Measurements from ENCODE around the gene EIF2S1.

The EIF2S1 gene

DNA sequence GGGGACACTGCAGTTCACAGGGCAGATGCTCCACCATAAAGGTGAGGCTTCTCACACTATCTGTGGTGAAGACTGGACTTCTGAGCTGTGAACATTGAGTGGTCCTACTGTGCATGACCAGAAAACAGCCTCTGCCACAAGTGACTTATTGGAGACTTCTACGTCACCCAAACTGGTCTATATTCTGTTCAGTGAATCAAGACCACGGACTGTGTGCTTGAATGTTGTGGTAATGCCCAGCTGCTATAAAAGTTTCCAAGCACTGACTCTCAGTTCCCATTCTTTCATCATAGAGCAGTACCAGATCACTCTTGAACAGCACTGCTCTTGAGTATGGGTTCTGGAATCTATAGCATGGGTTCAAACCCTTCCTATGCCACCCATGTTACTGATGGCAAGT is 56.7 kb downstream of the EIF2S1 start:
- TF ChIP-seq CTCF (IDR thresholded peaks at IDR 0.05; ENCODE audit: extremely low read depth, insufficient read depth, missing control alignments) = no peak
- no peak for DNase-seq (ENCODE audit: low spot score)
- in situ Hi-C loops (cut with MboI; ENCODE audit: low pct_unique_long_range_greater_than_20kb, low sequenced_read_pairs, unreplicated experiment) = no loop called here

- DNase-seq (ENCODE audit: low spot score) = no peak
- in situ Hi-C loops (cut with MboI; ENCODE audit: low pct_unique_long_range_greater_than_20kb, low sequenced_read_pairs, unreplicated experiment) = no loop called here
- no peak for TF ChIP-seq CTCF (IDR thresholded peaks at IDR 0.05; ENCODE audit: extremely low read depth, insufficient read depth, missing control alignments)
Observed at GRCh38 chr14:67417633-67418032, 57.5 kb downstream of the EIF2S1 start.

- DNase-seq (ENCODE audit: low spot score) = no peak
- no peak for TF ChIP-seq CTCF (IDR thresholded peaks at IDR 0.05; ENCODE audit: extremely low read depth, insufficient read depth, missing control alignments)
- in situ Hi-C loops (cut with MboI; ENCODE audit: low pct_unique_long_range_greater_than_20kb, low sequenced_read_pairs, unreplicated experiment) = no loop called here
Observed at GRCh38 chr14:67418401-67419191, 58.5 kb downstream of the EIF2S1 start.

DNA sequence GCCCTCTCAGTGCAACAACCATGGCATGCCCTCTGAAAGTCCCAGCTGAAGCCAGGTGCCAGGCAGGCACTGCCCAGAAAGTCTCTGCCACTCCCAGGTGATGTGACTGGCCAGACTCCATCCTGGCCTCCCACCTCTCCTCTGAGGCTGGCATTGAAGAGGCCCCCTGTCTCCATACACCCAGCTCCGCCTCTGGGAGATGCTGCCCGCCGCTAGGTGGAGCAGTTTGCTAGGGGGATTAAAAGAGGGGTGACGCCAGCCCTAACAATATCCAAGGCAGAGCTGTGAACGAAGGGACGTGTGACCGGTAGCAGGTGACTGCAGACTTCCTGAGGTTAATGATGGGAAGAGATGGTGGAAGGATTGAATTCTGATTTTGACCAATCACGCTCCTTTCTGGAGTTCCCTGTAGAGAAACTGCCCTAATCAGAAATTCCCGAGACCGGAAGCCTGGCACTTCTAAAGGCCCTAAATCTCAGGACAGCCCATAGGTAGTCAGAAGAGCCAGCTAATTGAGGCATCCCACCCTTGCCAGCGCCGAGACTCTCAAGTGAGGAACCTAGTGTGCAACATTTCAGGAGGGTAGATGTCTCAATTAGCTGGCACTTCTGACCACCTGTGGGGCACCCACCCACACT is 60.1 kb downstream of the EIF2S1 start:
- in situ Hi-C loops (cut with MboI; ENCODE audit: low pct_unique_long_range_greater_than_20kb, low sequenced_read_pairs, unreplicated experiment) = loop anchor here (10.0 kb wide), 1 partner anchor 145 kb away; no protein-coding TSS in a partner anchor
- TF ChIP-seq CTCF (IDR thresholded peaks at IDR 0.05; ENCODE audit: extremely low read depth, insufficient read depth, missing control alignments) = peak; percentile 64
- DNase-seq (ENCODE audit: low spot score) = no peak

DNA sequence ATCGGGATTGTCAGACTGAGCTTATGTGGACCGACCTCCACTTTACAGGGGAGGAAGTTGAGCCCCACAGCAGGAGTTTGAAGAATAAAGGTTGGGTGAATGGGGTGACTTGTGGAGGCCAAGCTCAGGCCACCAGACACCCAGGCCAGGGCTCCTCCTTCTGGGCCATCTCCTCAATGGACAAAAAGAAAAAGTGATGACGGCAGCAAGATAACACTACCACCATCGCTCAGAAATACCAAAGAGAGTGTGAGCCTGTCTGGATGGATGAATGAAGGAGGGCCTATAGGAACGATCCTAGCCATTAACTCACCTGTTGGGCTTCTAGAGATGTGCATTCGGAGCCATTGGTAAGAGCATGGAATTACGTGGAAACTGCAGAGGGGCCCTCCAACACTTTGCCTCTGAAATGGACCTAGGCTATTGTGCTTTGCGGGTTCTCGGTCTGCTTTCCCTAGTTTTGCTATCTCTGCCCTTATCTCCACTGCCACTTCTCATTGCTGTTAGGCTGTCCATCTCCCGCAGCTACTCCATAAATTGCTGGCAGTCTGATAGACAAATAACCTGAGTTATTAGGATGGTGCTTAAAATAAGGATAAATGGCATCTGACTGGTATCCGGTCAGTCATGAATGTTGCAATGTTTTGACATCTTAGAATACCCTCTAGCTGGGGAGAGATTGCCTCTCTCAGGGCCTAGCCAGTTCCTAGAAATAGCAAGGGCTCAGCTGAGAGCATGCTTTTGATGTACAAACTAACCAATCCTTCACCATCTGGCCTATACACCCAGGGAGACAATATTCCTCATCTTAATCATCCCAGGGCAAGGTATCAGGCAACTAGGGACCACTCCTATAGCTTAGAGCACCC is 61.5 kb downstream of the EIF2S1 start:
- in situ Hi-C loops (cut with MboI; ENCODE audit: low pct_unique_long_range_greater_than_20kb, low sequenced_read_pairs, unreplicated experiment) = loop anchor here (10.0 kb wide), 1 partner anchor 143 kb away; no protein-coding TSS in a partner anchor
- no peak for TF ChIP-seq CTCF (IDR thresholded peaks at IDR 0.05; ENCODE audit: extremely low read depth, insufficient read depth, missing control alignments)
- DNase-seq (ENCODE audit: low spot score) = no peak

GRCh38 chr14:67423424-67423823 is 63.3 kb downstream of the EIF2S1 start:
- in situ Hi-C loops (cut with MboI; ENCODE audit: low pct_unique_long_range_greater_than_20kb, low sequenced_read_pairs, unreplicated experiment) = loop anchor here (10.0 kb wide), 1 partner anchor 141 kb away; no protein-coding TSS in a partner anchor
- no peak for TF ChIP-seq CTCF (IDR thresholded peaks at IDR 0.05; ENCODE audit: extremely low read depth, insufficient read depth, missing control alignments)
- no peak for DNase-seq (ENCODE audit: low spot score)
